ENCODE measurements around the gene CAMSAP1.

CAMSAP1 gene

GRCh38 chr9:135827866-135828580 is 79.3 kb downstream of the CAMSAP1 start:
- DNase-seq, result no peak

GRCh38 chr9:135827301-135827700 is 80.0 kb downstream of the CAMSAP1 start:
- DNase-seq, result no peak

- no peak for DNase-seq
Observed at GRCh38 chr9:135826188-135826545, 81.2 kb downstream of the CAMSAP1 start.

GRCh38 chr9:135825435-135826187 is 81.7 kb downstream of the CAMSAP1 start:
- DNase-seq, result no peak

- DNase-seq, result no peak
Observed at GRCh38 chr9:135823036-135823435, 84.3 kb downstream of the CAMSAP1 start.

- no peak for DNase-seq
Observed at GRCh38 chr9:135822374-135822755, 85.0 kb downstream of the CAMSAP1 start.

- DNase-seq, result no peak
Observed at GRCh38 chr9:135821733-135822373, 85.5 kb downstream of the CAMSAP1 start.

GRCh38 chr9:135821116-135821515 is 86.2 kb downstream of the CAMSAP1 start:
- no peak for DNase-seq

GRCh38 chr9:135820661-135821060 is 86.7 kb downstream of the CAMSAP1 start:
- DNase-seq, result no peak

GRCh38 chr9:135819905-135820304 is 87.4 kb downstream of the CAMSAP1 start:
- DNase-seq, result no peak

GRCh38 chr9:135818718-135819475 is 88.4 kb downstream of the CAMSAP1 start:
- DNase-seq, result no peak

- DNase-seq, result no peak
Observed at GRCh38 chr9:135817951-135818717, 89.2 kb downstream of the CAMSAP1 start.

- DNase-seq, result no peak
Observed at GRCh38 chr9:135816651-135816970, 90.7 kb downstream of the CAMSAP1 start.

GRCh38 chr9:135815830-135816650 is 91.3 kb downstream of the CAMSAP1 start:
- DNase-seq, result no peak

GRCh38 chr9:135815413-135815812 is 91.9 kb downstream of the CAMSAP1 start:
- no peak for DNase-seq

GRCh38 chr9:135814421-135815095 is 92.8 kb downstream of the CAMSAP1 start:
- no peak for DNase-seq

GRCh38 chr9:135813671-135814290 is 93.6 kb downstream of the CAMSAP1 start:
- no peak for DNase-seq

GRCh38 chr9:135812961-135813360 is 94.4 kb downstream of the CAMSAP1 start:
- DNase-seq, result no peak

- peak; percentile 51 for DNase-seq
Observed at GRCh38 chr9:135811801-135812200, 95.5 kb downstream of the CAMSAP1 start.
